Stimulated activated CD4-positive, alpha-beta T cell treated with anti-CD3 and anti-CD28 coated beads, Interleukin-12 subunit alpha, Interleukin-12 subunit beta, amount 100 ng/mL, for 4 hours (primary cell): ENCODE results near the gene WDR45B.

ENCODE experiments used
- DNase-seq: peaks from one replicate; pipeline ENCODE4 v3.0.0-alpha.2; 2020

The WDR45B gene

DNA sequence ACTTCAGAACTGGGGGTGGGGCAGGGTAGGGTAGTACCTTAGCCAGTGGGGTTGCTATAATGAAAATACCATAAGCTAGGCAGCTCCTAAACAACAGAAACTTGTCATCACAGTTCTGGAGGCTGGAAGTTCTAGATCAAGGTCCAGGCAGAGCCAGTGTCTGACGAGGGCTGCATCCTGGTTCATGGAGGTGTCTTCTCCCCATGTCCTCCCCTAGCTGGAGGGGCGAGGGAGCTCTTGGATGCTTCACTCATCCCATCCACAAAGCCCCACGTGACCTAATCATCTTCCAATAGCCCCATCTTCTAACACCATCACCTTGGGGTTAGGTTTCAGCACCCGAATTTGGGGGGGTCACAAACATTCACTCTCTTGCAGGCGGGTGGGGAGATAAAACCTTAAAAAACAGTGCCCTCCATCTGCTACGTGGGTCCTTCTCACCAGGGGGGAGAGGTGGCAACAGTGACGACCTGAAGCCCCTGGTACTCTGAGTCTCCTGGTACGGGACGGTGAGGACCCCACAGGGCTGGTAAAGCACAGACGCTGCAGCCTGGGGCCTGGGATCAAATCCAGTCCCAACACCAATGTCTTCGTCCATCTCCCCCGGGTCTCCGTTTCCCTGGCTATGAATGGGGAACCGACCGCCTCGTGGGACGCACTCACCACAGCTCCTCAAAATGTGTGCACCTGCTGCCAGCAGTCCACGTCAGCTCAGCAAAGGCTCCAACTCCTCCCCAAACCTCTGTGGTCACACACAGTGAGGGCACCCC is 27.4 kb upstream of the WDR45B start:
- DNase-seq: no peak

- DNase-seq: no peak
Measured at GRCh38 chr17:82674656-82675475, 26.6 kb upstream of the WDR45B start.

DNA sequence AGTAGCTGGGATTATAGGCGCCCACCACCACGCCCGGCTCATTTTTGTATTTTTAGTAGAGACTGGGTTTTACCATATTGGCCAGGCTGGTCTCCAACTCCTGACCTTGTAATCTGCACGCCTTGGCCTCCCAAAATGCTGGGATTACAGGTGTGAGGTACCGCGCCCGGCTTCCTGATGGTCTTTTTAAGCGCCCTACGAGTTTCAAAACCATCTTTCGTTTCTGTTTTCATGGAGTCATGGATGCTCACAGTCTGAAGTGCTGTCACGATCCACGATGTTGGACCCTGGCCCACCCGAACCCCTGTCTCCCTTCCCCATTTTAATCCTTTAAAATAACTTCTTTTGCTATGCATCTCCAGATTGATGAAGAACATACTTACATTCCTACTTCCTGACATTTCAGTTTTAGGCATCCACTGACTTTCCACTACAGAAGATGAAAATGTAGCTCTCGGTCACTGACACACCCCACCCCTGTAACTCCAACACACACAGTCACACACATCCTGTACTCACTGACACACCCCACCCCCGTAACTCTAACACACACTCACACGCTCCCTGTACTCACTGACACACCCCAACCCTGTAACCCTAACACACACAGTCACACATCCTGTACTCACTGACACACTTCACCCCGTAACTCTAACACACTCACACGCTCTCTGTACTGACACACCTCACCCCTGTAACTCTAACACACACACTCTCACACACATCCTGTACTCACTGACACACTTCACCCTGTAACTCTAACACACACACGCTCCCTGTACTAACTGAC is 22.6 kb upstream of the WDR45B start:
- no peak for DNase-seq

GRCh38 chr17:82668631-82669099 is 20.4 kb upstream of the WDR45B start:
- DNase-seq: peak; percentile 43

- no peak for DNase-seq
Measured at GRCh38 chr17:82668024-82668630, 19.9 kb upstream of the WDR45B start.

GRCh38 chr17:82667668-82668000 is 19.4 kb upstream of the WDR45B start:
- no peak for DNase-seq

GRCh38 chr17:82666931-82667667 is 18.9 kb upstream of the WDR45B start:
- DNase-seq: no peak

- no peak for DNase-seq
Measured at GRCh38 chr17:82665891-82666290, 17.6 kb upstream of the WDR45B start.

GRCh38 chr17:82665217-82665616 is 17.0 kb upstream of the WDR45B start:
- no peak for DNase-seq

GRCh38 chr17:82664701-82665182 is 16.5 kb upstream of the WDR45B start:
- no peak for DNase-seq

- DNase-seq: no peak
Measured at GRCh38 chr17:82664276-82664575, 16.0 kb upstream of the WDR45B start.

GRCh38 chr17:82663381-82664275 is 15.4 kb upstream of the WDR45B start:
- no peak for DNase-seq

DNA sequence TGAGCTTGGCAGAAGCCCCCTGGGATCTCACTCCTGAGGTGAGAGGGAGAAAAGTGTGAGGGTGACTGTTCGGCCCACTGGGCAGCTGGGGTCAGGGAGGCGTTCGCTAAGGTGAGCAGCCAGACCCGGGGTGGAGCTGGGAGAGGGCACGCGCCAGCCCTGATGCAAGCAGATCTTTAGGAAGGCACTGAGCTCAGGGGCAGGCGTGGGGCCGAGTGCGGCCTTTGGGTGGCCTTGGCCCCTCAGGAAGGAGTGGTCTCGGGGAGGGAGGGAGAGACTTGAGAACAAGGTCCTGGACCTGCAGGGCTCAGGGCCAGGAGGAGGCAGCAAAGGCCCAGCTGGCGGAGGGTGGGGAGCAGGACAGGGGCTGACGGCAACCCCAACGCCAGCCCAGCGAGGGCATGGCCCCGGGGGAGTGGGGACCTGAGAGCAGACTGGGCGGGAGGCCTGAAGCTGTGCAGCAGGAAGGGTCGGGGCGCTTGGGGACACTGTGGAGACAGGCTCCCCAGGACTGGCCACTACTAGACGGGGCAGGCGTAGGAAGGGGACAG is 14.5 kb upstream of the WDR45B start:
- DNase-seq: no peak

GRCh38 chr17:82661717-82662683 is 13.8 kb upstream of the WDR45B start:
- DNase-seq: no peak

DNA sequence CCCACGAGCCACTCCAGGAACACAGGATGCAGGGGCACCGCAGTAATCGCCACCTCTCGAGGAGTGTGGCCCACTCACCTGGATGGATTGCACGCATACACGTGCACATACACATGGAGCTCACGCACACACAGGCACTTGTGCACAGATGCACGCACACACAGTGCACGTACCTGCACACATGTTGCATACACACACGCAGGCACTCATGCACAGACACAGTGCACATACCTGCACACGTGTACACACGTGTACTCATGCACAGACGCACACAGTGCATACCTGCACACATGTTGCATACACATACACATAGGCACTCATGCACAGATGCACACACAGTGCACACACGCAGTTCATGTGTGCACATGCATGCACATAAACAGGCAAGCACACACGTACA is 11.6 kb upstream of the WDR45B start:
- no peak for DNase-seq

- no peak for DNase-seq
Measured at GRCh38 chr17:82658796-82659452, 10.7 kb upstream of the WDR45B start.

DNA sequence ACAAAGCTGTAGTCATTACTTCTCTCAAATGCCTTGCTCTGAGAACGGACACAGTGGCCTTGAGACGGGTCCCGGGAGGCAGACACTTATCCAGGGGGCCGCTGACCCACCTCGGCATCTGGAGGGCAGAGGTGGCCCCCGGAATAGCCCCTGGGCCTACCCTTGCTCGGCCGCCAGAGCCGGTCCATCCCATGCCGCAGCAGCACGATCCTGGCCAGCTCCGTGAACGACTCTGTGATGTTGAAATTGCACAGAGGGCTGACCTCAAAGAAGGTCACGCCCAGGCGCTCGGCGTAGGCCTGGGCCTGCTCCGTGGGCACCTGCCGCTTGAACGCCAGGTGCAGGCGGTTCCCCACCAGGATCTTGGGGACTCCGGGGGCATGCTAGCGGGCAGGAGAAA is 10.1 kb upstream of the WDR45B start:
- no peak for DNase-seq

- DNase-seq: no peak
Measured at GRCh38 chr17:82657926-82658325, 9.7 kb upstream of the WDR45B start.

DNA sequence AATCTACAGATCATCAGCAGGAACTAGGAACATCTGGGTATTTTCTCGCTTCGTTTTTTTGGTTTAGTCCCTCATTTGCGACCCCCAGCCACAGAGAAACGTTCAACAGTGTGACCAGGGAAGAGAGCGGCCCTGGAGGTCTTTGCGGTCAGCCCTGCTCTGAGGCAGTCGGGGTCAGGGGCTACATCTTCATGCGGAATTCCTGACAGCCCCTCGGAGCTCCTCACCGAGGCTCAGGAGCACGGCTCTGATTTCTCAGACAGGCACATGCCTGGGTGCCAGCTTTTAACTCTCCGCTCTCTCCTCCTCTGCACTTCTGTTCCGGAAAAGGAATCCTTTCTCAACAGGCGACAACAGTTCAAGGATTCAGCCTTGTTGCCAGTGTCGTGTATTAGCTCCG is 8.0 kb upstream of the WDR45B start:
- DNase-seq: no peak
